Esophagus squamous epithelium (tissue), 5 donors: Measurements from ENCODE around the gene DOCK11. TPM values are rescaled to one million over a fixed set of nuclear protein-coding genes. Genes with fewer than 3 reads are reported as not detected.

ENCODE experiments used
- DNase-seq: peaks from one replicate; lab custom pipeline; 2025; lab: John Stamatoyannopoulos, UW
- H3K27ac ChIP-seq, 4 donors: fragments of 200-600 bp; sonication (generic); one replicate each; pipeline ENCODE4 v1.5.1; 2016 to 2019; ENCODE audit warnings: mild to moderate bottlenecking in 1 of 4
- H3K27me3 ChIP-seq, 4 donors: fragments of 200-600 bp; sonication (generic); 1 replicate in 3 of 4; 2 replicates in 1 of 4; pipeline versions ENCODE4 v1.5.1 to v1.6.0; 2017 to 2021; ENCODE audit warnings: antibody characterized with exemption in 1 of 4
- H3K36me3 ChIP-seq, 3 donors: fragments of 200-600 bp; sonication (generic); one replicate each; pipeline ENCODE4 v1.5.1; 2016 to 2019
- H3K4me1 ChIP-seq, 3 donors: fragments of 200-600 bp; sonication (generic); one replicate each; pipeline ENCODE4 v1.5.1; 2017 to 2019
- H3K4me3 ChIP-seq, 4 donors: fragments of 200-600 bp; sonication (generic); 1 replicate in 3 of 4; 2 replicates in 1 of 4; pipeline ENCODE4 v1.5.1; 2016 to 2019; ENCODE audit warnings: mild to moderate bottlenecking in 2 of 4, moderate library complexity in 1 of 4
- H3K9me3 ChIP-seq, 3 donors: fragments of 200-600 bp; sonication (generic); one replicate each; pipeline ENCODE4 v1.5.1; 2016 to 2019
- POLR2A ChIP-seq, 4 donors: fragments of 450-650 bp; IDR thresholded peaks; one replicate each; pipeline ENCODE4 v1.6.1; 2017; ENCODE audit warnings: antibody characterized with exemption in 4 of 4, mild to moderate bottlenecking in 4 of 4, moderate library complexity in 3 of 4
- WGBS, 2 donors: methylation state at CpG; one replicate each; pipeline ENCODE4 v1.1.5; 2018; 5-methylcytosine and 5-hydroxymethylcytosine counted together
- intact Hi-C: fragments of 100-400 bp; cut with DNase I; formaldehyde crosslinking; loops from one replicate; pipeline ENCODE4 v1.15.0; 2022
- total RNA-seq, 4 donors: library from RNA; depleted of rRNA; stranded (reverse); fragments of >200 nt; gene quantifications; one replicate each; pipeline ENCODE4 v1.1.0, GENCODE V29; 2016
- TF ChIP-seq, protein P1 (sequence below), 6 experiments: fragments of 450-650 bp in 4 of 6; fragments of 200-600 bp in 2 of 6; sonication (generic) in 2 of 6; IDR thresholded peaks; one replicate each; pipeline ENCODE4 v1.5.1; 2016 to 2019; ENCODE audit warnings: antibody characterized with exemption in 6 of 6, mild to moderate bottlenecking in 4 of 6, moderate library complexity in 4 of 6
- donor health status: DM: yes; HTN: yes; CAD: no.

DOCK11 gene
- total RNA-seq, 4 donors from 2014 or later = 1.1 to 16.4 (median 11.0) TPM

DNA sequence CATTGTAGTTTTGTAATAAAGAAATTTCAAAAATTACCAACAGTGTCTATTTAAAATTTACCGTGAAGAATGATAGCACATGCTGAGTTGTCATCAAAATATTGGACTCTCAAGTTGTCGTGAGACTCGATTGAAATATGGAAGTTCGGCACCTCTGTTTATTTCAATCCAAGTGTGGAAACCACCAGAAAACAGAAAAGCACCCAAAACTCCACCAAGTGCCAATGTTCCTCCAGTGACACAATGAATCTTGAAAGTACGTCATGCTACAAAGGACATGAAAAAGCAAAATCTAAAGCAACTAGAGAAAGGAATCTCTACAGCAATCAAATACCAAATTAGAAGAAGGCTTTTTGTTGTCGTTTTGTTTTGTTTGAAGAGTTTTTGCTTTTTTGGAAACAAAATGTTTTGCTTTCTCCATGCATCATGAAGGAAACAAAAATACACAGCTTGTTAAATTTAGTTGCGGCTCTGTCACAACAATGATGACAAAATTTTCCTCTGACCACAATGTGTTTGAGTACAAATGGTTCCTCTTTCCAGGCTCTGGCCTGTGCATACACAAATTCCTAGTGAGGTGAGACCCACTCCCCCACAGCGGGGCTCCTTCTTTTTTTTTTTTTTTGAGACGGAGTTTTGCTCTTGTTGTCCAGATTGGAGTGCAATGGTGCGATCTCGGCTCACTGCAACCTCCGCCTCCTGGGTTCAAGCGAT is 222.2 kb downstream of the DOCK11 start:
- no peaks in the 10 kb centered on the region for H3K27me3 ChIP-seq
- H3K9me3 ChIP-seq = no peaks in the 10 kb centered on the region
- no peak overlapping the region for H3K4me3 ChIP-seq
- 70 to 79% methylated on average over 8 to 11 of the region's 13 CpGs for WGBS, 2 donors
- peak overlapping the region in 1 of 4 donors; percentile 25 for H3K27ac ChIP-seq
- H3K4me1 ChIP-seq = no peaks in the 10 kb centered on the region
- intact Hi-C loops = no loop called here
- H3K36me3 ChIP-seq = no peaks in the 10 kb centered on the region
- TF ChIP-seq, protein P1, sequence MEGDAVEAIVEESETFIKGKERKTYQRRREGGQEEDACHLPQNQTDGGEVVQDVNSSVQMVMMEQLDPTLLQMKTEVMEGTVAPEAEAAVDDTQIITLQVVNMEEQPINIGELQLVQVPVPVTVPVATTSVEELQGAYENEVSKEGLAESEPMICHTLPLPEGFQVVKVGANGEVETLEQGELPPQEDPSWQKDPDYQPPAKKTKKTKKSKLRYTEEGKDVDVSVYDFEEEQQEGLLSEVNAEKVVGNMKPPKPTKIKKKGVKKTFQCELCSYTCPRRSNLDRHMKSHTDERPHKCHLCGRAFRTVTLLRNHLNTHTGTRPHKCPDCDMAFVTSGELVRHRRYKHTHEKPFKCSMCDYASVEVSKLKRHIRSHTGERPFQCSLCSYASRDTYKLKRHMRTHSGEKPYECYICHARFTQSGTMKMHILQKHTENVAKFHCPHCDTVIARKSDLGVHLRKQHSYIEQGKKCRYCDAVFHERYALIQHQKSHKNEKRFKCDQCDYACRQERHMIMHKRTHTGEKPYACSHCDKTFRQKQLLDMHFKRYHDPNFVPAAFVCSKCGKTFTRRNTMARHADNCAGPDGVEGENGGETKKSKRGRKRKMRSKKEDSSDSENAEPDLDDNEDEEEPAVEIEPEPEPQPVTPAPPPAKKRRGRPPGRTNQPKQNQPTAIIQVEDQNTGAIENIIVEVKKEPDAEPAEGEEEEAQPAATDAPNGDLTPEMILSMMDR (IDR thresholded peaks at IDR 0.05) = no peak
- no peak for TF ChIP-seq POLR2A (IDR thresholded peaks at IDR 0.05)
- DNase-seq = no peak

DNA sequence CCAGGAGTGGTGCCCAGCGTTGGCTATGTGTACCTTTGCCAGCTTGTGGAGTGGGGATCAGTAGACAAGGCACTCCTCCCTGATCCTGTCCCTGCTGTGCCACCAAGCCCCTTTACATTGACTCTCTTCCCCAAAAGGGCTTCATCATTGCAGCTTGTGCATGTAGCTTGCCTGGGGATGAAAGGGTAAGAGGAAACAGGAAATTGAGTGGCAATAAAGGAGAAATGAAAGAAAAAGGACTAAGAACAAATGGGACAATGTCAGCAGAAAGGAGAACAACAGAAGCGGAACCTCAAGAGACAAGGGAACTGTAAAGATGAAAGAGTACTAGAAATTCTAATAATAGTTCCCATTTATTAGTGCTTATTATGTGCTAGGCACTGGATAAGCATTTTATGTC is 223.1 kb downstream of the DOCK11 start:
- H3K4me1 ChIP-seq = peaks cover 0 to 9% (median 0%) of the 10 kb centered on the region in 3 donors
- no peak overlapping the region for H3K4me3 ChIP-seq
- intact Hi-C loops = no loop called here
- TF ChIP-seq POLR2A (IDR thresholded peaks at IDR 0.05) = no peak
- TF ChIP-seq, protein P1 (IDR thresholded peaks at IDR 0.05) = no peak
- H3K27ac ChIP-seq = peak overlapping the region in 2 of 4 donors; percentile 25 to 76
- H3K27me3 ChIP-seq = no peaks in the 10 kb centered on the region
- DNase-seq = no peak
- H3K36me3 ChIP-seq = no peaks in the 10 kb centered on the region
- WGBS, 2 donors = 53 to 86% methylated on average over 1 to 2 of the region's 2 CpGs
- H3K9me3 ChIP-seq = no peaks in the 10 kb centered on the region

DNA sequence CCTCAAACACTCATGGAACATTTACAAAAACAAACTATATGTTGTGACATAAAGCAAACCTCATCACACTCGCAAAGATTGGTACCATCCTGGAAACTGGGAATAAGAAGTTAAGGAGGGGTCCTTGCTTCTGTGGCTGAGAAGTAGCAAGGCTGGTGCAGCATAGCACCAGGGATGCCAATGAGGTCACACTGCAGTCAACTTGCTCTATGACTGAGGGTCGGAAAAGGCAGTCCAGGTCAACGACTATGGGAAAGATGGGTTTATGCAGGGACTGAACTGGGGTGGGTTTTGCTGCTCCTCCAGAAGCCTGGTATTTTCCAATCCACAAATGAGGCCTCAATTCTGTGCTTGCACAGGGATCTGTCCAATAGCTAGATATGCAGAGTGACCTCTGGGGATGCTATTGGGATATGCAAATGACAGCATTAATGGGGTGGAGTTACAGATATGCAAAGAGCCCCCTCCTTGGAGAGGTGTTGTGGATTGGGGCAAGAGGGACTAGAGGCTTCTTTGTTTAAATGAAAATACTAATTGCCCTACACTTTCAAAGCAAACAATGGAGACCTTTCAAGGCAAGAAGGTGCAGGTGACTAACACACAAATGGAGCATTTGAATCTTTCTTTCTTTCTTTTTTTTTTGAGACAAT is 224.6 kb downstream of the DOCK11 start:
- TF ChIP-seq POLR2A (IDR thresholded peaks at IDR 0.05) = no peak
- TF ChIP-seq, protein P1 (IDR thresholded peaks at IDR 0.05) = no peak
- DNase-seq = no peak
- H3K27ac ChIP-seq = no peak overlapping the region
- H3K27me3 ChIP-seq = no peaks in the 10 kb centered on the region
- H3K36me3 ChIP-seq = no peaks in the 10 kb centered on the region
- peaks cover 0 to 23% (median 6%) of the 10 kb centered on the region in 3 donors for H3K4me1 ChIP-seq
- no peak overlapping the region for H3K4me3 ChIP-seq
- no peaks in the 10 kb centered on the region for H3K9me3 ChIP-seq
- 77 to 80% methylated on average over 1 to 3 of the region's 3 CpGs for WGBS, 2 donors
- intact Hi-C loops = no loop called here

DNA sequence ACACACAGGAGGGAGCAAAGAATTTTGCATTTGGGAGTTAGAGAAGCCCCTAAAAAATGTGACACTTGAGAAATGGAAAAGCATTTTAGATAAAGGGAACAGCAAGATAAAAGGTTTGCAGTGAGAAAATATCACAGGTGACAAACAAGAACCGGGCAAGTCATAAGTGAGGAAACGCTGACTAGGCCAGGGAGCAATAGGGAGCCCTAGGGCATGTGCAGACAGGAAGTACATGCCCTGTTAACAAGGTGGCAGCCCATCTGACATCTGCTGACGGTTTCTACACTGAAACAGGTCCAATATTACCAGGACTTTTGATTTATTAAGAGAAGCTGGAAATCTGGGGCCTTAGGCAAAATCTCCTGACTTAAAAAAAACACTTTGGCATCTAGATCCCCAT is 227.8 kb downstream of the DOCK11 start:
- H3K36me3 ChIP-seq = no peaks in the 10 kb centered on the region
- H3K27me3 ChIP-seq = no peaks in the 10 kb centered on the region
- 26 to 41% methylated on average over 3 of the region's 3 CpGs for WGBS, 2 donors
- H3K9me3 ChIP-seq = no peaks in the 10 kb centered on the region
- H3K27ac ChIP-seq = peak overlapping the region in 1 of 4 donors; percentile 2
- H3K4me3 ChIP-seq = no peak overlapping the region
- H3K4me1 ChIP-seq = peaks cover 0 to 43% (median 10%) of the 10 kb centered on the region in 3 donors
- no peak for DNase-seq
- intact Hi-C loops = no loop called here
- TF ChIP-seq POLR2A (IDR thresholded peaks at IDR 0.05) = no peak
- TF ChIP-seq, protein P1 (IDR thresholded peaks at IDR 0.05) = no peak

DNA sequence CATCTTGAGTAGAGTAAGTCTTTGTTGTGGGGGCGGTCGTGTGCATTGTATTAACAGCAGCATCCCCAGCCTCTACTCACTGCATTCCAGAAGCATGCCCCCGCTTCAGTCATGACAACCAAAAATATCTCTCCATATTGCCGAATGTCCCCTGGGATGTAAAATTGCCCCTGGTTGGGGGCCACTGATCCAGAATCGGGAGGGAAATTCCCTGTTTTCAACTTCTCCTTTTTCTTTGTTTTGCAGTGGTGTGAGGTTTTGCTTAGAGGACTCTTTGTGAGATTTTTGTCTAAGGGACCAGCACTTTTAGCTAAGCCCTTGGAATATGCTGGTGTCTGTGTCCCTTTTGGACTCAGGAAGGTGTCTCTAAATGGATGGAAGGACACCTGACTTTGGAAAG is 228.8 kb downstream of the DOCK11 start:
- Histone ChIP-seq H3K27ac (peak overlapping the region in 1 of 4 donors; percentile 20), H3K4me1 (peaks cover 0 to 53% (median 10%) of the 10 kb centered on the region in 3 donors), H3K9me3 (no peaks in the 10 kb centered on the region), H3K4me3 (no peak overlapping the region), H3K27me3 (no peaks in the 10 kb centered on the region), H3K36me3 (no peaks in the 10 kb centered on the region)
- 81 to 83% methylated on average over 4 to 5 of the region's 5 CpGs for WGBS, 2 donors
- intact Hi-C loops = no loop called here
- no peak for DNase-seq
- TF ChIP-seq POLR2A (IDR thresholded peaks at IDR 0.05) = no peak
- TF ChIP-seq, protein P1 (IDR thresholded peaks at IDR 0.05) = no peak
